ENCODE results near the gene TOR3A.

The TOR3A gene

DNA sequence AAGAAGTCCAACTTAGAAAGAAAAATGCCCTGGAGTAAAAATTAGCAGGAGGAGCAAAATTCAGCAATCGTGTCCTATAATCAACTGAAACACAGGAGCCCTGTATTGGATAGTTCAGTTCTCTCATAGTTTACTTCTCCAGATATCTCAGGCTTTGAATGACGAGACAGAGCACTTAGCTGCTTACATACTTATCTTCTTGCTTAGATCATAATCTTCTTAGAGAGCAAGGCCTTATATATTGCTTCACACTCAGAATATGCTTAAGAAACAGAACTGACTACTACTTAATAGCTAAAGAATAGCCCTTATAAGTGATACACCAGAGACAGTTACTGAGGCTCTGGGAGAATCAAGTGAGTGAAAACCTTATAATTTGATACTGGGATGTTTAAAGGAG is 38.9 kb downstream of the TOR3A start:
- in situ Hi-C loops (cut with HindIII; ENCODE audit: low sequenced_read_pairs) = no loop called here
- TF ChIP-seq, protein P1, sequence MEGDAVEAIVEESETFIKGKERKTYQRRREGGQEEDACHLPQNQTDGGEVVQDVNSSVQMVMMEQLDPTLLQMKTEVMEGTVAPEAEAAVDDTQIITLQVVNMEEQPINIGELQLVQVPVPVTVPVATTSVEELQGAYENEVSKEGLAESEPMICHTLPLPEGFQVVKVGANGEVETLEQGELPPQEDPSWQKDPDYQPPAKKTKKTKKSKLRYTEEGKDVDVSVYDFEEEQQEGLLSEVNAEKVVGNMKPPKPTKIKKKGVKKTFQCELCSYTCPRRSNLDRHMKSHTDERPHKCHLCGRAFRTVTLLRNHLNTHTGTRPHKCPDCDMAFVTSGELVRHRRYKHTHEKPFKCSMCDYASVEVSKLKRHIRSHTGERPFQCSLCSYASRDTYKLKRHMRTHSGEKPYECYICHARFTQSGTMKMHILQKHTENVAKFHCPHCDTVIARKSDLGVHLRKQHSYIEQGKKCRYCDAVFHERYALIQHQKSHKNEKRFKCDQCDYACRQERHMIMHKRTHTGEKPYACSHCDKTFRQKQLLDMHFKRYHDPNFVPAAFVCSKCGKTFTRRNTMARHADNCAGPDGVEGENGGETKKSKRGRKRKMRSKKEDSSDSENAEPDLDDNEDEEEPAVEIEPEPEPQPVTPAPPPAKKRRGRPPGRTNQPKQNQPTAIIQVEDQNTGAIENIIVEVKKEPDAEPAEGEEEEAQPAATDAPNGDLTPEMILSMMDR (IDR thresholded peaks at IDR 0.05; ENCODE audit: low read depth, low read length, missing control alignments) = no peak
- no peak overlapping the region for H3K4me3 ChIP-seq (ENCODE audit: low read depth, low read length)
- no peak for DNase-seq (ENCODE audit: low read depth)

DNA sequence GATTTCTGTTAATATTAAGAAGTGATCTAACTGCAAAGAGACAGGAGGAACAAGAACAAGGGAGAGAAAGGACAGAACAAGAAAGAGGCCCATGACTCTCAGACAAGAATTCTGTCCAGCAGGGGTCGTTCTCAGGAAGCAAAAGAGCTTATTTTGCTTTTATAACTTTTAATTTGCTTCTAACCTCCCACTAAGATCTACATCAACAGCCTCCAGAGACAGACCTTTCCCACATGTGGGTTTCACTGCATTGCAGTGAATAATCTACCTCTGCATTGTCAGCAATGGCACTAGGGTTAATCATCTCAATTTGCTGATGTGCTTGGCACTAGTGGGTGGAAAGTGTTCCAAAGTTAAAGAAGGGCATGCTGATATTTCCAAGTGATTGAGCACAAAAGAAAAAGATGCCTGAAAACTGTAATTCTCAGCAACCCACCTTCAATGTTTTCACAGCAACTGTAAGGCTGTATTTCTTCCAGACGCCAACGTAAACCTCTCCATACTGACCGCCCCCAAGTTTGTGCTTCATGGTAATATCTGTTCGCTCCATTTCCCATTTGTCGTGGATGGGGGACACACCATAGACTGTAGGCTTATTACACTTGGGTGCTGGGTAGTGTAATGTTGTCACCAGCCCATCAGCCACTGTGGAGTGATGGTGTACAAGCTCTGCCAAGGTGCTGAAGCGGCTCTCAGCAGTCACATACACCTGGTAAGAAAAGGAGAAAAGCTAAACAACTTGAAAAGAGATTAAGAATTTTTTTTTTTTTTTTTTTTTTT is 39.5 kb downstream of the TOR3A start:
- TF ChIP-seq, protein P1 (IDR thresholded peaks at IDR 0.05; ENCODE audit: low read depth, low read length, missing control alignments) = peak; percentile 62
- in situ Hi-C loops (cut with HindIII; ENCODE audit: low sequenced_read_pairs) = no loop called here
- DNase-seq (ENCODE audit: low read depth) = peak; percentile 55
- H3K4me3 ChIP-seq (ENCODE audit: low read depth, low read length) = no peak overlapping the region

DNA sequence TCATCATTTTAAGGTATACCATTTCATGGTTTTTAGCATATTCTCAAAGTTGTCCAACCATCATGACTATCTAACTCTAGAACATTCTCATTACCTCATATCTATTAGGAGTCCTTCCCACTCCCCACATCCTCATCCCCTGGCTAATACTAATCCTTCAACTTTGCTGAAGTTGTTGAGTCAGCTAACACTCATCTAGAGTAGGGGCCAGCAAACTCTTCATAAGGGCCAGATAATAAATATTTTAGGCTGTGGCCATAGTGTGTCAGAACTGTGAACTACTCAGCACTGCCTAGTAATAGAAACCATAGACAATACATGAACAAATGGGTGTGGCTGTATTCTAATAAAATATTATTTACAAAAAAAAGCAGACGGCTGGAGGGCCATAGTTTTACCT is 43.0 kb downstream of the TOR3A start:
- H3K4me3 ChIP-seq (ENCODE audit: low read depth, low read length) = no peak overlapping the region
- TF ChIP-seq, protein P1 (IDR thresholded peaks at IDR 0.05; ENCODE audit: low read depth, low read length, missing control alignments) = no peak
- no peak for DNase-seq (ENCODE audit: low read depth)
- in situ Hi-C loops (cut with HindIII; ENCODE audit: low sequenced_read_pairs) = no loop called here

DNA sequence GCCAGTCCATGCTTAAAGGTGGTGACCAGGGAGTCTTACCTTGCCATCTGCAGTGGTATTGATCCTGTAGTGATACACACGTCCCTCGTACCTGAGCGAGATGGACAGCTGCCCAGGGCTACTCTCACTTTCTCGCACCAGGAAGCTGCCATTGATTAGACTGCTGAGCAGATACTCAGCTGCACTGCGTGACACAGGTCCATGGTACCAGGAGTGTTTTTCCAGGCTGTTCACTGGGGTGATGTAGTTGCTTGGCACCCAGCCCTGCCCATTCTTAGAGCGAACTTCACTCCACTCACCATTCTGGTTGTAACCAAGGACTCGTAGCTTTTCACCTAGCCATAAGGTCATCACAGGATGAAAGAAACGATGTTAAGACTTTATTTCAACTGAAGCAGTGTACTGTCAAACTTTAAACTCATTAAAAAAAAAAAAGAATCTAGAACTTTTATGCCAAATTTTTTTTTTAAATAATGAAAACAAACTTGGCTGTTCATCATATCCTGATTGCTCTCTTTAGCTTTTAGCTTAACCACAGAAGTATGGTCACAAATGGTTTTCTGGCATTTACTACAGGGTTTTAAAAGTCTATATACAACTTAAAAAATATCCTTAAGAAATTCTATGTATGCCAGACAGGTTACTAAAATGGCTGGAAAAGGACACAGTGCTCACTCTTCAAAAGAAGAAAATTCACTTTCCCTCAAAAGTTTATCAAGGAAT is 44.6 kb downstream of the TOR3A start:
- in situ Hi-C loops (cut with HindIII; ENCODE audit: low sequenced_read_pairs) = no loop called here
- peak; percentile 43 for DNase-seq (ENCODE audit: low read depth)
- no peak overlapping the region for H3K4me3 ChIP-seq (ENCODE audit: low read depth, low read length)
- TF ChIP-seq, protein P1 (IDR thresholded peaks at IDR 0.05; ENCODE audit: low read depth, low read length, missing control alignments) = no peak

DNA sequence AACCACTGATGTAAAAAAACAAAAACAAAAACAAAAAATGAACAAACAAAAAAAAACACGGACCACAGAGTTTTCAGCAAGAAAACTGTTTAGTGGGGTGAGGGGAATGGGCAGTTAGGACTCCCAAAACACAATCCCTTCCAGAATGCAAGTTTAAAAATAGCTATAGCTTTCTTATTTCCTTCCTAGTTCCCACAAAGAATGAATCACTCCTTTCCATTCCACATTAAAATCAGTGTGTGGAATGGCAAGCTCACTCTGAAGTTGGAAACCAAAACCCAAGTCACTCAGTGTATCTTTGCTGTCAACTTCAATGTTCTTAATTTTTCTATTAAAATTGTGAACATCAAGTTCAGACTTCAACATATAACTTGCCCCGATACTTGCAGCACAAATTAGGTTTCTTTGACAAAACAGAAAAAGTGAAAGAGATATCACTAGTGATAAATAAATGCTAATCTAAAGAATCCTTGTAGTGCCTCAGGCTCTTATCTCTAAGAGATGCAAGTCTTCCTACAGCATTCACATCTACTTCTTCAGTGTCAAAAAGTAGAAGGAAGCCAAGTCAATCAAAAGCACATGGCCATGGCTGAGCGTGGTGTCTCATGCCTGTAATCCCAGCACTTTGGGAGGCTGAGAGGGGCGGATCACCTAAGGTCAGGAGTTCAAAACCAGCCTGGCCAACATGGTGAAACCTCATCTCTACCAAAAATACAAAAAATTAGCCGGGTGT is 45.5 kb downstream of the TOR3A start:
- DNase-seq (ENCODE audit: low read depth) = no peak
- H3K4me3 ChIP-seq (ENCODE audit: low read depth, low read length) = no peak overlapping the region
- in situ Hi-C loops (cut with HindIII; ENCODE audit: low sequenced_read_pairs) = no loop called here
- TF ChIP-seq, protein P1 (IDR thresholded peaks at IDR 0.05; ENCODE audit: low read depth, low read length, missing control alignments) = no peak

DNA sequence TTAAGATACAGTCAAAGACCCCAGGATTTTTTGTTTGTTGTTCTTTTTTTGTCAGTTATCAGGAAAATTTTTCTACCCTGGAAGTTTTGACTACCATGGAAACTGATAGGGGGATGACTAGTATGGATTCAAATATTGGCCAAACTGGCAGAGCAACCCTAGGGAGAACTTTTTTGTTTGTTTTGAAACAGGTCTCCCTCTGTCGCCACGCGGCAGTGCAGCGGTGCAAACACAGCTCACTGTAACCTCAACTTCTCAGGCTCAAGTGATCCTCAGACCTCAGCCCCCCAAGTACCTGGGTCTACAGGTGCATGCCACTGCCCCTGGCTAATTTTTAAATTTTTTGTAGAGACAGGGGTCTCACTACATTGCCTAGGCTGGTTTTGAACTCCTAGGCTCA is 46.6 kb downstream of the TOR3A start:
- in situ Hi-C loops (cut with HindIII; ENCODE audit: low sequenced_read_pairs) = no loop called here

More for the DNA sequence above, 46.6 kb downstream of the TOR3A start:
- TF ChIP-seq, protein P1 (IDR thresholded peaks at IDR 0.05; ENCODE audit: low read depth, low read length, missing control alignments) = no peak
- no peak for DNase-seq (ENCODE audit: low read depth)
- H3K4me3 ChIP-seq (ENCODE audit: low read depth, low read length) = no peak overlapping the region

All from astrocyte of the cerebellum (primary cell).